ENCODE data around the gene NSUN4. TPM values are rescaled to one million over a fixed set of nuclear protein-coding genes. Genes with fewer than 3 reads are reported as not detected.
"Not testable (repeated sequence)": the region's sequence is repeated elsewhere in the genome, so short reads cannot be mapped to it uniquely, and the experiment has no call there.

Gene NSUN4
- polyA plus RNA-seq, 5 donors, result 20.6 to 25.0 (median 21.9) TPM

- not testable (repeated sequence) for DNase-seq
These were observed 18.4 kb upstream of the NSUN4 start for GRCh38 chr1:46322191-46322590.

GRCh38 chr1:46325285-46326076, 15.1 kb upstream of the NSUN4 start:
- DNase-seq, result not testable (repeated sequence)

- not testable (repeated sequence) for DNase-seq
These were observed 12.4 kb upstream of the NSUN4 start for GRCh38 chr1:46328182-46328581.

GRCh38 chr1:46329807-46330206, 10.8 kb upstream of the NSUN4 start:
- DNase-seq, result not testable (repeated sequence)

- DNase-seq, result not testable (repeated sequence)
These were observed 10.2 kb upstream of the NSUN4 start for GRCh38 chr1:46330381-46330780.

- DNase-seq, result not testable (repeated sequence)
These were observed 8.6 kb upstream of the NSUN4 start for GRCh38 chr1:46331786-46332540.

- DNase-seq, result peak in 1 of 2 donors; percentile 9
These were observed 7.1 kb upstream of the NSUN4 start for GRCh38 chr1:46333300-46334029.

- no peak for DNase-seq
These were observed 6.6 kb upstream of the NSUN4 start for GRCh38 chr1:46334030-46334384.

GRCh38 chr1:46335081-46335480, 5.5 kb upstream of the NSUN4 start:
- no peak for DNase-seq

- DNase-seq, result not testable (repeated sequence)
These were observed 3.2 kb upstream of the NSUN4 start for GRCh38 chr1:46337409-46337808.

- peak in 1 of 2 donors; percentile 1 for DNase-seq
These were observed 846 bp downstream of the NSUN4 start for GRCh38 chr1:46341222-46342083.

GRCh38 chr1:46342084-46342656, 1.6 kb downstream of the NSUN4 start:
- DNase-seq, result no peak

GRCh38 chr1:46342677-46343350, 2.2 kb downstream of the NSUN4 start:
- DNase-seq, result no peak

GRCh38 chr1:46343351-46343695, 2.7 kb downstream of the NSUN4 start:
- DNase-seq, result no peak

GRCh38 chr1:46343705-46344104, 3.1 kb downstream of the NSUN4 start:
- DNase-seq, result no peak

- DNase-seq, result no peak
These were observed 3.9 kb downstream of the NSUN4 start for GRCh38 chr1:46344481-46344880.

- no peak for DNase-seq
These were observed 4.7 kb downstream of the NSUN4 start for GRCh38 chr1:46345281-46345680.

- no peak for DNase-seq
These were observed 11.8 kb downstream of the NSUN4 start for GRCh38 chr1:46352363-46352762.

GRCh38 chr1:46355920-46356319, 15.3 kb downstream of the NSUN4 start:
- not testable (repeated sequence) for DNase-seq

- no peak for DNase-seq
These were observed 21.6 kb downstream of the NSUN4 start for GRCh38 chr1:46362158-46362557.

- no peak for DNase-seq
These were observed 22.5 kb downstream of the NSUN4 start for GRCh38 chr1:46363121-46363520.

Measured in right lung (tissue), 5 donors.